C4-2B (cell line): Measurements from ENCODE around the gene PRICKLE1.

Experiments
- CTCF ChIP-seq: fragments of 450-650 bp; conservative IDR thresholded peaks from 2 replicates; pipeline ENCODE4 v1.5.1; 2017; ENCODE audit warnings: mild to moderate bottlenecking
- ZFX ChIP-seq: fragments of 450-650 bp; IDR thresholded peaks from 2 replicates; pipeline ENCODE4 v1.6.1; 2017

GRCh38 chr12:42541965-42542364 lies 47.6 kb downstream of the PRICKLE1 start:
- no peak for TF ChIP-seq CTCF
- no peak for TF ChIP-seq ZFX
